Panc1 (cell line): Measurements from ENCODE around the gene HLA-DQB1. TPM values are rescaled to one million over a fixed set of nuclear protein-coding genes. Genes with fewer than 3 reads are reported as not detected.
"Not testable (repeated sequence)": the region's sequence is repeated elsewhere in the genome, so short reads cannot be mapped to it uniquely, and the experiment has no call there.

Experiments used
- ATAC-seq: fragments of 200-7000 bp; cut with Tn5 transposase; 2 replicates; pipeline ENCODE4 v1.9.1; 2020; ENCODE audit warnings: mild to moderate bottlenecking, moderate library complexity
- BruUV-seq: library from RNA; stranded (reverse); fragments of 400-500 nt; replicated peaks from 2 replicates; lab custom pipeline; 2021; lab: Mats Ljungman, UMichigan
- CTCF ChIA-PET: fragments of 300-600 bp; sonication (Branson Sonifier 250); formaldehyde crosslinking; loops from one replicate; lab custom pipeline; 2022; ENCODE audit warnings: antibody characterized with exemption; lab: Charles Lee
- POLR2A ChIA-PET: fragments of 300-600 bp; sonication (Branson Sonifier 250); formaldehyde crosslinking; loops from one replicate; lab custom pipeline; 2022; ENCODE audit warnings: antibody characterized with exemption; lab: Charles Lee
- DNase-seq: peaks from one replicate; pipeline ENCODE4 v3.0.0-alpha.2; 2010; ENCODE audit warnings: low read depth, low spot score
- H3K27ac ChIP-seq: 2 replicates; pipeline ENCODE4 v1.5.1; 2011; ENCODE audit warnings: mild to moderate bottlenecking, low read length, inconsistent platforms
- H3K27me3 ChIP-seq: fragments of 200-500 bp; sonication (Bioruptor generic); 2 replicates; pipeline ENCODE4 v1.6.0; 2014; ENCODE audit warnings: low read length, inconsistent platforms; ENCODE audit not compliant: control insufficient read depth, insufficient read depth
- H3K36me3 ChIP-seq: fragments of 200-500 bp; sonication (Bioruptor generic); 2 replicates; pipeline ENCODE4 v1.5.1; 2014; ENCODE audit warnings: inconsistent platforms, mild to moderate bottlenecking, low read length, moderate library complexity; ENCODE audit not compliant: control insufficient read depth, insufficient read depth
- H3K4me1 ChIP-seq: 2 replicates; pipeline ENCODE4 v1.5.1; 2011; ENCODE audit warnings: inconsistent platforms, mild to moderate bottlenecking, low read length, moderate library complexity; ENCODE audit not compliant: control insufficient read depth, insufficient read depth
- H3K4me3 ChIP-seq, 2 experiments: 2 replicates each; pipeline ENCODE4 v1.5.1; 2011 to 2012; ENCODE audit warnings: low read depth in 2 of 2, low read length in 2 of 2, mild to moderate bottlenecking in 2 of 2, inconsistent platforms in 1 of 2, moderate library complexity in 1 of 2
- H3K9me3 ChIP-seq: fragments of 200-500 bp; sonication (Bioruptor generic); 2 replicates; pipeline ENCODE4 v1.5.1; 2014; ENCODE audit warnings: low read depth, mild to moderate bottlenecking, inconsistent platforms, low read length, moderate library complexity; ENCODE audit not compliant: control insufficient read depth, insufficient read depth
- POLR2AphosphoS5 ChIP-seq: IDR thresholded peaks from 2 replicates; pipeline ENCODE4 v1.6.1; 2012; ENCODE audit warnings: mild to moderate bottlenecking, low read depth, low read length, moderate library complexity
- SIN3A ChIP-seq: IDR thresholded peaks from 2 replicates; pipeline ENCODE4 v1.6.1; 2012; ENCODE audit warnings: low read depth, mild to moderate bottlenecking, low read length, moderate library complexity, borderline replicate concordance; ENCODE audit not compliant: insufficient read depth
- TCF7L2 ChIP-seq: IDR thresholded peaks from 2 replicates; pipeline ENCODE4 v1.6.1; 2011; ENCODE audit warnings: mild to moderate bottlenecking, low read depth, low read length, inconsistent platforms
- in situ Hi-C: cut with HindIII; loops from 2 replicates; pipeline ENCODE4 v1.10.0; 2016; ENCODE audit warnings: low sequenced_read_pairs, low pct_unique_long_range_greater_than_20kb
- intact Hi-C: fragments of 100-400 bp; cut with micrococcal nuclease; formaldehyde crosslinking; loops from one replicate; pipeline ENCODE4 v1.10.0; 2022; ENCODE audit not compliant: unreplicated experiment
- total RNA-seq: library from RNA; stranded (reverse); gene quantifications from one replicate; pipeline ENCODE4 v1.2.1, GENCODE V29; 2021; ENCODE audit not compliant: unreplicated experiment
- TF ChIP-seq, protein P1 (sequence below), 2 experiments: IDR thresholded peaks; 2 replicates each; pipeline ENCODE4 v1.6.1; 2011 to 2012; ENCODE audit warnings: low read depth in 2 of 2, control low read depth in 1 of 2, low read length in 1 of 2, mild to moderate bottlenecking in 1 of 2, moderate library complexity in 1 of 2; ENCODE audit not compliant: insufficient read depth in 1 of 2
- TF ChIP-seq, protein P2 (sequence below): fragments of 450-650 bp; IDR thresholded peaks from 2 replicates; pipeline ENCODE4 v1.5.1; 2017; ENCODE audit warnings: mild to moderate bottlenecking

Gene HLA-DQB1
- total RNA-seq, 1 experiment from 2014 or later, result 0.51 TPM

DNA sequence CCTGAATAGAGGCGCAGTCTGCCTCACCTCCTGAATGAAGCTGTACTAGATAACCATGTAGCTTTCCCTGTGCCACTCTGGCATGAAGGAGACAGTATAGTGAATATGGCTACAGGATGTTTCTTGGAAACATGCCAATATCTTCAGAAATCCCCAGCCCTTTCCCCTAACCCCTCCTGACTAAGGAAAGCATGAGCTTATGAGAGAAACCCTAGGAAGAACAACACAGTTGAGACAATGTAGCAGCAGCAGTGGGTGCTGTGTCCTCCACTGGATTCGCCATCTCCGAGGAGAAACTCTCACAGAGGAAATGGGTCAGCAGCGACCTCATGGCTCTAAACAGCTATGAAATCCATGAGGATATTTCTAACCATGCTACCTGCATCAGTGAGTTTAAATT, 22.6 kb downstream of the HLA-DQB1 start:
- ChIA-PET POLR2A (no interaction called here), CTCF (no interaction called here)
- Histone ChIP-seq H3K36me3 (no peaks in the 10 kb centered on the region), H3K4me1 (no peaks in the 10 kb centered on the region), H3K9me3 (no peaks in the 10 kb centered on the region), H3K27ac (no peak overlapping the region), H3K4me3 (no peak overlapping the region), H3K27me3 (peaks cover 6% of the 10 kb centered on the region)
- in situ Hi-C loops (no loop called here), intact Hi-C loops (no loop called here)
- DNase-seq, result no peak
- no TSS peak for BruUV-seq
- TF ChIP-seq POLR2AphosphoS5 (no peak), SIN3A (no peak)
- ATAC-seq, result no peak

DNA sequence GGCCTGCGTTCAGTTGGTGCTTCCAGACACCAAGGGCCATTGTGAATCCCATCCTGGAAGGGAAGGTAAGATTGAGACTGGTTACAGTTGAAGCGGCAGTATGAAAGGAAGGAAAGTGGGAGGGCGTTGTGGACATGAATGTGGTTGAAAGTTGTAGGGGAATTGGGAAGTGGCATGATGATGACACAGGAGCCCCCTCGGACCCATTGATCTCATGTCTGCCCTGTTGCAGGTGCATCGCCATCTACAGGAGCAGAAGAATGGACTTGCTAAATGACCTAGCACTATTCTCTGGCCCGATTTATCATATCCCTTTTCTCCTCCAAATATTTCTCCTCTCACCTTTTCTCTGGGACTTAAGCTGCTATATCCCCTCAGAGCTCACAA, 23.7 kb downstream of the HLA-DQB1 start:
- ATAC-seq (no peak), DNase-seq (no peak)
- in situ Hi-C loops (no loop called here), intact Hi-C loops (no loop called here)
- H3K4me3 ChIP-seq, result no peak overlapping the region
- ChIA-PET POLR2A (no interaction called here), CTCF (no interaction called here)
- H3K4me1 ChIP-seq, result no peaks in the 10 kb centered on the region
- TF ChIP-seq, protein P1, sequence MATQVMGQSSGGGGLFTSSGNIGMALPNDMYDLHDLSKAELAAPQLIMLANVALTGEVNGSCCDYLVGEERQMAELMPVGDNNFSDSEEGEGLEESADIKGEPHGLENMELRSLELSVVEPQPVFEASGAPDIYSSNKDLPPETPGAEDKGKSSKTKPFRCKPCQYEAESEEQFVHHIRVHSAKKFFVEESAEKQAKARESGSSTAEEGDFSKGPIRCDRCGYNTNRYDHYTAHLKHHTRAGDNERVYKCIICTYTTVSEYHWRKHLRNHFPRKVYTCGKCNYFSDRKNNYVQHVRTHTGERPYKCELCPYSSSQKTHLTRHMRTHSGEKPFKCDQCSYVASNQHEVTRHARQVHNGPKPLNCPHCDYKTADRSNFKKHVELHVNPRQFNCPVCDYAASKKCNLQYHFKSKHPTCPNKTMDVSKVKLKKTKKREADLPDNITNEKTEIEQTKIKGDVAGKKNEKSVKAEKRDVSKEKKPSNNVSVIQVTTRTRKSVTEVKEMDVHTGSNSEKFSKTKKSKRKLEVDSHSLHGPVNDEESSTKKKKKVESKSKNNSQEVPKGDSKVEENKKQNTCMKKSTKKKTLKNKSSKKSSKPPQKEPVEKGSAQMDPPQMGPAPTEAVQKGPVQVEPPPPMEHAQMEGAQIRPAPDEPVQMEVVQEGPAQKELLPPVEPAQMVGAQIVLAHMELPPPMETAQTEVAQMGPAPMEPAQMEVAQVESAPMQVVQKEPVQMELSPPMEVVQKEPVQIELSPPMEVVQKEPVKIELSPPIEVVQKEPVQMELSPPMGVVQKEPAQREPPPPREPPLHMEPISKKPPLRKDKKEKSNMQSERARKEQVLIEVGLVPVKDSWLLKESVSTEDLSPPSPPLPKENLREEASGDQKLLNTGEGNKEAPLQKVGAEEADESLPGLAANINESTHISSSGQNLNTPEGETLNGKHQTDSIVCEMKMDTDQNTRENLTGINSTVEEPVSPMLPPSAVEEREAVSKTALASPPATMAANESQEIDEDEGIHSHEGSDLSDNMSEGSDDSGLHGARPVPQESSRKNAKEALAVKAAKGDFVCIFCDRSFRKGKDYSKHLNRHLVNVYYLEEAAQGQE (IDR thresholded peaks at IDR 0.05; ENCODE audit: insufficient read depth in 1 of 2, low read depth in 2 of 2, low read length in 1 of 2), result no peak
- TF ChIP-seq TCF7L2 (no peak), POLR2AphosphoS5 (no peak), SIN3A (no peak)
- TF ChIP-seq, protein P2, sequence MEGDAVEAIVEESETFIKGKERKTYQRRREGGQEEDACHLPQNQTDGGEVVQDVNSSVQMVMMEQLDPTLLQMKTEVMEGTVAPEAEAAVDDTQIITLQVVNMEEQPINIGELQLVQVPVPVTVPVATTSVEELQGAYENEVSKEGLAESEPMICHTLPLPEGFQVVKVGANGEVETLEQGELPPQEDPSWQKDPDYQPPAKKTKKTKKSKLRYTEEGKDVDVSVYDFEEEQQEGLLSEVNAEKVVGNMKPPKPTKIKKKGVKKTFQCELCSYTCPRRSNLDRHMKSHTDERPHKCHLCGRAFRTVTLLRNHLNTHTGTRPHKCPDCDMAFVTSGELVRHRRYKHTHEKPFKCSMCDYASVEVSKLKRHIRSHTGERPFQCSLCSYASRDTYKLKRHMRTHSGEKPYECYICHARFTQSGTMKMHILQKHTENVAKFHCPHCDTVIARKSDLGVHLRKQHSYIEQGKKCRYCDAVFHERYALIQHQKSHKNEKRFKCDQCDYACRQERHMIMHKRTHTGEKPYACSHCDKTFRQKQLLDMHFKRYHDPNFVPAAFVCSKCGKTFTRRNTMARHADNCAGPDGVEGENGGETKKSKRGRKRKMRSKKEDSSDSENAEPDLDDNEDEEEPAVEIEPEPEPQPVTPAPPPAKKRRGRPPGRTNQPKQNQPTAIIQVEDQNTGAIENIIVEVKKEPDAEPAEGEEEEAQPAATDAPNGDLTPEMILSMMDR, result no peak
- BruUV-seq, result no TSS peak
- H3K27me3 ChIP-seq, result peaks cover 10% of the 10 kb centered on the region
- no peaks in the 10 kb centered on the region for H3K36me3 ChIP-seq
- no peak overlapping the region for H3K27ac ChIP-seq
- H3K9me3 ChIP-seq, result no peaks in the 10 kb centered on the region

DNA sequence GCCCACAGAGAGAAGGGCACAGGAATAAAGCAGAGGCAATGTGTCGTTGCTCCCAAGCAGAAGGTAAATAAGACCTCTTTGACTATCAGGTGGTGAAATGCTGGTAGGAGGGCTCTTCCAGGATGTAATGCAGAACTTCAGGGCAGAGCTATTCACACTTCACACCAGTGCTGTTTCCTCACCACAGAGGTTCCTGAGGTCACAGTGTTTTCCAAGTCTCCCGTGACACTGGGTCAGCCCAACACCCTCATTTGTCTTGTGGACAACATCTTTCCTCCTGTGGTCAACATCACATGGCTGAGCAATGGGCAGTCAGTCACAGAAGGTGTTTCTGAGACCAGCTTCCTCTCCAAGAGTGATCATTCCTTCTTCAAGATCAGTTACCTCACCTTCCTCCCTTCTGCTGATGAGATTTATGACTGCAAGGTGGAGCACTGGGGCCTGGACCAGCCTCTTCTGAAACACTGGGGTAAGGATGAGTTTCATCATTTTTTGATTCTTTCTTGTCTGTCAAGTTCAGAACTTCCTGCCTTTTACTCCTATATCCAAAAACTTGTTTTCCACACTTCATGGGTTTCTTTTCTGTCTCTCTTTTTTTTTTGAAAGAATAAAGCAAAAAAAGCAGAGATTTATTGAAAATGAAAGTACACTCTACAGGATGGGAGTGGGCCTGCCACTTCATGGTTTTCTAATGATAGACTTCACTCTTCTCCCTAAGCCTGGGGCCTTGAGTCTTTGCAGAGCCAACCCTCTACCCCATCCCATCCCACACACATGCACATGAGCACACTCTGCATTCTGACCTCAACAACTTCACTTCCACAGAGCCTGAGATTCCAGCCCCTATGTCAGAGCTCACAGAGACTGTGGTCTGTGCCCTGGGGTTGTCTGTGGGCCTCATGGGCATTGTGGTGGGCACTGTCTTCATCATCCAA, 24.4 kb downstream of the HLA-DQB1 start:
- in situ Hi-C loops, intact Hi-C loops, DNase-seq, H3K4me1 ChIP-seq, H3K27ac ChIP-seq, H3K9me3 ChIP-seq, CTCF ChIA-PET, H3K36me3 ChIP-seq, ATAC-seq, POLR2A ChIA-PET, BruUV-seq, H3K4me3 ChIP-seq: not testable (repeated sequence)
- H3K27me3 ChIP-seq, result peaks cover 14% of the 10 kb centered on the region
